22Rv1 (cell line): ENCODE data around the gene TRIM33.

ENCODE experiments used
- ZFX ChIP-seq: fragments of 450-650 bp; IDR thresholded peaks from 2 replicates; pipeline ENCODE4 v1.6.1; 2017; ENCODE audit warnings: antibody characterized with exemption, borderline replicate concordance
- TF ChIP-seq, protein P1 (sequence below): fragments of 450-650 bp; IDR thresholded peaks from 2 replicates; pipeline ENCODE4 v1.5.1; 2017; ENCODE audit warnings: mild to moderate bottlenecking

DNA sequence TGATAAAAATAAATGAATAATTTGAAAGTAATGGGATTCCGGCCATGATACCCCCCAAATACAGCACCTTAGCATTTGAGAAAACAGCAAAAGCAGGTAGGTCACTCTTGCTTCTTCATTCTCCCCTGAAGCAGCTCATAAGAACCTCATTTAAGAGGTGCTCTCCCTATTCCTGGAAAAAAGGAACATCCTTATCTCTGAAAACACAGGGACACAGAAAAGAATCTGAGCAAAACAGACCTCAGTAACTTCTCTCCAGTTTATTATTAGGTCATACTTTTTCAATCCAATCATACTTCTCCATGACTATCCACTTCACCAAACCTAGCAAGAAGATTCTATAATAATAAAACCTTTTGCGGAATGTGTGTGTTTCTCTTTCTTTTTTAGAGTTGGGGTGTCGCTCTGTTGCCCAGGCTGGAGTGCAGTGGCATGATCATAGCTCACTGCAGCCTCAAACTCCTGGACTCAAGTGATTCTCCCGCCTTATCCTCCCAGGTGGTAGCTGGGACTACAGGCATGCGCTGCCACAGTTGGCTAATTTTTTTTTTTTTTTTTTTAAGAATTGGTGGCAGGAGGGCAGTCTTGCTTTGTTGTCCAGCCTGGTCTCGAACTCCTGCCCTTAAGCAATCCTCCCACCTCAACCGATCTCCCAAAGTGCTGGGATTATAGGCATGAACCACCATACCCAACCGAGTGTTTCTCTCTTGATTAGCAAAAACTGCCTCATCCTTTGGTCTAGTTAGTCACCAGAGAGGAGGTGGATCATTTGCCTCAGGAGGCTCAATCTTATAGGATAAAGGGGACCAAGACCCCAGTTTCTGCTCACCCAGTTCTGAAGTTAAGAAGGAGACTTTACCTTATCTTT is 10.6 kb upstream of the TRIM33 start:
- TF ChIP-seq, protein P1, sequence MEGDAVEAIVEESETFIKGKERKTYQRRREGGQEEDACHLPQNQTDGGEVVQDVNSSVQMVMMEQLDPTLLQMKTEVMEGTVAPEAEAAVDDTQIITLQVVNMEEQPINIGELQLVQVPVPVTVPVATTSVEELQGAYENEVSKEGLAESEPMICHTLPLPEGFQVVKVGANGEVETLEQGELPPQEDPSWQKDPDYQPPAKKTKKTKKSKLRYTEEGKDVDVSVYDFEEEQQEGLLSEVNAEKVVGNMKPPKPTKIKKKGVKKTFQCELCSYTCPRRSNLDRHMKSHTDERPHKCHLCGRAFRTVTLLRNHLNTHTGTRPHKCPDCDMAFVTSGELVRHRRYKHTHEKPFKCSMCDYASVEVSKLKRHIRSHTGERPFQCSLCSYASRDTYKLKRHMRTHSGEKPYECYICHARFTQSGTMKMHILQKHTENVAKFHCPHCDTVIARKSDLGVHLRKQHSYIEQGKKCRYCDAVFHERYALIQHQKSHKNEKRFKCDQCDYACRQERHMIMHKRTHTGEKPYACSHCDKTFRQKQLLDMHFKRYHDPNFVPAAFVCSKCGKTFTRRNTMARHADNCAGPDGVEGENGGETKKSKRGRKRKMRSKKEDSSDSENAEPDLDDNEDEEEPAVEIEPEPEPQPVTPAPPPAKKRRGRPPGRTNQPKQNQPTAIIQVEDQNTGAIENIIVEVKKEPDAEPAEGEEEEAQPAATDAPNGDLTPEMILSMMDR = no peak
- TF ChIP-seq ZFX = no peak
